ENCODE results near the gene NAV2. TPM values are rescaled to one million over a fixed set of nuclear protein-coding genes. Genes with fewer than 3 reads are reported as not detected.

Gene NAV2
- total RNA-seq, 4 donors from 2014 or later, result 19.2 to 34.7 (median 25.8) TPM

DNA sequence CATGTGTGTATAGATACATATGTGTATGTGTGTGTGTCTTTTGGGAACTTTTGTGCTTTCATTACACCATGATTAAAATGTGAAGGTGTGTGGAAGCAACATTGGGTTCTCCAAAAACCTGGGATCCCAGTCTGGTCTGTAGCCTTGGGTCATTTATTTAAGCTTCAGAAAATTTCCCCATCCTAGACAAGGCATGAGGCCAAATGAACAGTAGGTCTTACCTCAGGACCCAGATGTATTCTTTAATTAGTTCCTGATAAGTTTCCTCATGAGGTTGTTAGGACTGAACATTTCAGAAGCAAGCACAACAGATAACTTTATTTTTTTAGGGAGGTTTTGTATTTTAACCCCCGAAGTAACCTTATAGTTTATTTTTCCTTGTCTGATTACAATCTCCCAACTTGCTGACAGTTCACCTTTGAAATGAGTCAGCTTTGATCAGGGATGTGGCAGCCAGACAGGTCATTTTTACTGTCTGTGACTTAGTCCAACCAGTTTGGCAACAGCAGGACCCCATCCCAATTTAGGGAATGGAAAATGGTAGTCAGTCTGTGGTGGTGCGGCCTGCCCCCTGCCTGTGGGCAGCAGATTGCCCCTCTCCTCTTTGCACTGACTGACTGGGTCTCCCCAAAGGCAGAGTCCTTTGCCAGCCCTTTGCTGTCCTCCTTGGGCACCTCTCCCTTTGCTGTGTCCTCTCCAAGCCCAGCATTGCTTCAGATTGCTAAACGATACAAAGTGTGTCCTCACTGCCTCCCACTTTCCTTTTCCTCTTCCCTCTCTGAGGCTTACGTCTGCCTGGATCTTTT, 88.3 kb downstream of the NAV2 start:
- no peak for DNase-seq (ENCODE audit: low spot score in 2 of 2)
- Histone ChIP-seq H3K27ac (no peak overlapping the region), H3K4me3 (no peak overlapping the region), H3K4me1 (peaks cover 0 to 27% (median 4%) of the 10 kb centered on the region in 4 donors), H3K27me3 (no peaks in the 10 kb centered on the region), H3K36me3 (no peaks in the 10 kb centered on the region), H3K9me3 (no peaks in the 10 kb centered on the region)
- no peak for TF ChIP-seq EP300 (IDR thresholded peaks at IDR 0.05)
- TF ChIP-seq CTCF (IDR thresholded peaks at IDR 0.05), result no peak
- no peak for TF ChIP-seq POLR2A (IDR thresholded peaks at IDR 0.05)
- WGBS, 2 donors, result 57 to 69% methylated on average over 4 of the region's 4 CpGs

GRCh38 chr11:19802773-19803293, 90.2 kb downstream of the NAV2 start:
- H3K27me3 ChIP-seq, result no peaks in the 10 kb centered on the region
- peaks cover 0 to 26% (median 4%) of the 10 kb centered on the region in 4 donors for H3K4me1 ChIP-seq
- no peak overlapping the region for H3K27ac ChIP-seq
- H3K36me3 ChIP-seq, result no peaks in the 10 kb centered on the region
- no peak for TF ChIP-seq POLR2A (IDR thresholded peaks at IDR 0.05)
- no peak for TF ChIP-seq EP300 (IDR thresholded peaks at IDR 0.05)
- no peak for TF ChIP-seq CTCF (IDR thresholded peaks at IDR 0.05)
- no peaks in the 10 kb centered on the region for H3K9me3 ChIP-seq
- H3K4me3 ChIP-seq, result no peak overlapping the region
- 36 to 61% methylated on average over 4 of the region's 4 CpGs for WGBS, 2 donors
- DNase-seq (ENCODE audit: low spot score in 2 of 2), result no peak

DNA sequence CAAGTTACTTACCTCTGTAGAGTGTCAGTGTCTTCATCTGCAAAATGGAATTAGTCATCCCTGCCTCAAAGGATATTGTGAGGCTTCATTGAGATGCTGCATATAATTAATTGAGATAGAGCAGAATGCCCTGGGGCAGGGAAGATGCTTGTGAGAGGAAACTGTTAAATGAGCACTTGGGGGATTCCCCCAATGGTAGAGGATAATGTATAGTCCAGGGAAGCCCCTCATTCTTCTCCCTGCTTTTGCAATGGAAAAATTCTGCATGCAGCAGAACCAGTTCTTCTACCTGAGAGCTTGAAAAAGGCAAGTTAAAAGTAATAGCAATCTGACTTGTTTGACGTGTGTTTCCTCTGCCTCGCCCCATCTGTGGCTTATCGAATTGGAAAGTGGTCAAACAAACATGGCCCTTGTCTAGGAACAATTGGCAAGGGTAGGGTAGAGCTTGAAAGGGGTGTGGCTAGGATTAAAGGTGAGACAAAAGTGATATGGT, 90.9 kb downstream of the NAV2 start:
- no peak overlapping the region for H3K27ac ChIP-seq
- H3K4me1 ChIP-seq, result peaks cover 0 to 29% (median 7%) of the 10 kb centered on the region in 4 donors
- no peaks in the 10 kb centered on the region for H3K36me3 ChIP-seq
- no peak for TF ChIP-seq POLR2A (IDR thresholded peaks at IDR 0.05)
- 79 to 82% methylated on average over 3 of the region's 3 CpGs for WGBS, 2 donors
- H3K4me3 ChIP-seq, result no peak overlapping the region
- H3K9me3 ChIP-seq, result no peaks in the 10 kb centered on the region
- H3K27me3 ChIP-seq, result no peaks in the 10 kb centered on the region
- no peak for DNase-seq (ENCODE audit: low spot score in 2 of 2)

DNA sequence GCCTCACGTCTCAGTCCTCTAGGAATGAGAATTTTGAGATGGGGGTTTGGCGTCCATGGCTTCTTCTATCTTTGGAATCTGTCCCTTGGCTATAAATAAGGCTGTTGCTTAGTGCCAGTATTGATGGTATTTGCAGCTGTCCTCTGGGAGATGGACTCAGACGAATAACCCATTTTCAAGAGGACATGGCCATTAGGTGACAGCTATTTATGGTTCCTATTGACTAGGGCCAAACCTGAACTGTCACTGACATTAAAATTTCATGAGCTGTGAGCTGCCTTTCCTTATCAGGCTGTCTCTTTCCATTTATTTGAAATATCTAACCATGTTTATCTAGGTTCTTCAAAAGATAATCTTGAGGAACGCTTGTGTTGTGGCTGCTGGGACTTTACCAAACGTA, 92.7 kb downstream of the NAV2 start:
- Histone ChIP-seq H3K4me1 (peaks cover 0 to 29% (median 7%) of the 10 kb centered on the region in 4 donors), H3K9me3 (no peaks in the 10 kb centered on the region), H3K4me3 (no peak overlapping the region), H3K27ac (no peak overlapping the region), H3K36me3 (no peaks in the 10 kb centered on the region), H3K27me3 (no peaks in the 10 kb centered on the region)
- DNase-seq (ENCODE audit: low spot score in 2 of 2), result no peak
- WGBS, 2 donors, result 68 to 71% methylated on average over 4 of the region's 5 CpGs
- TF ChIP-seq POLR2A (IDR thresholded peaks at IDR 0.05), result no peak
- TF ChIP-seq EP300 (IDR thresholded peaks at IDR 0.05), result no peak
- no peak for TF ChIP-seq CTCF (IDR thresholded peaks at IDR 0.05)

DNA sequence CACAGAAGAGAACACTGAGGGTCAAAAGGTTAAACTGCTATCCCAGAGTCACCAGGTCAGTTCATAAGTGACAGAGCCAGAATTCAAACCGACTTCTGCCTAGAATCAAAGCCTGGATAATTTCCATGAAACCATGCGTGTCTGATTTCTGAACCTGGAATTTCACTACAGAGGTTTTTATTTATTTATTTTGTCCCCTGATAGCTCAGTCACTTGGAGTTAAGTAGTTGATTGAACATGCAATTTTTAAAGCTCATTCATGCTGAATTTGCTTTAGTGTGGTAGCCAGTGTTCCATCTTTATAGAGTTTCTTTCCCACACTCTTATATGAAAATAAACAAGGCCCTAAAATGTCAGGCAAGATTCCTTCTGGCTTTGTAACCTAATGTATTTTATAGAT, 93.2 kb downstream of the NAV2 start:
- Histone ChIP-seq H3K36me3 (no peaks in the 10 kb centered on the region), H3K4me3 (no peak overlapping the region), H3K27ac (no peak overlapping the region), H3K27me3 (no peaks in the 10 kb centered on the region), H3K4me1 (peaks cover 0 to 28% (median 7%) of the 10 kb centered on the region in 4 donors), H3K9me3 (no peaks in the 10 kb centered on the region)
- DNase-seq (ENCODE audit: low spot score in 2 of 2), result no peak
- TF ChIP-seq POLR2A (IDR thresholded peaks at IDR 0.05) (no peak), CTCF (IDR thresholded peaks at IDR 0.05) (no peak), EP300 (IDR thresholded peaks at IDR 0.05) (no peak)
- WGBS, 2 donors, result 43% methylated on average over 2 of the region's 2 CpGs
